GM18909 (cell line): ENCODE data around the gene NLK.
"Not testable (repeated sequence)": the region's sequence is repeated elsewhere in the genome, so short reads cannot be mapped to it uniquely, and the experiment has no call there.

Source experiments
- ATAC-seq: cut with Tn5 transposase; IDR thresholded peaks from one replicate; pipeline ENCODE4 v1.9.1; 2021; ENCODE audit warnings: mild to moderate bottlenecking; ENCODE audit not compliant: unreplicated experiment, poor library complexity

The NLK gene

GRCh38 chr17:28042657-28042720 is at the start of gene NLK:
NLK (plus strand) TSS chr17:28042677; CDS start chr17:28042874, 197 bp downstream.
- ATAC-seq, result no peak

DNA sequence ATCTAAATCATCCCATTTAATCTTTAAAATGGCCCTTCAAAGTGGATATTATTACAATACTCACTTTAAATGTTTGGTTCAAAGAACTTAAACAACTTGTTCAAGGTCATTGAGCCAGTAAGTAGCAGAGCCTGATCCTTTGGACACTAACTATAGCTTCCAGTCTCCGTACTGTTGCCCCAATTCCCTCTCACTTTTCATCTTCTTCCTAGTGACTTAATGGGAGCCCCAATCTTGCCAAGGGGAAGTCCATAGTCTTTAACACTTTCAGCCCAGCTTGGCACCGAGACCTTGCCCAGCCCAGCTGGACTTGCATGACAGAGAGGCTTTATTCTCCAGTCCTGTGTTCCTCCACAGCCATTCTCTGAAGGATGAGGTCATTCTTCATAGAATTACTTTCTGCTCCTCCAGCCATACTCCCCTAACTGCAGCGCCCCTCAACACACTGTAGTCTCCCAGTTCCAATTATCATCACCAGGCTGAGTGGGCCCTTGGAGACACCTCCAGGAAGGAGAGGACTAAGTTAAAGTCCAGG is 49.2 kb upstream of the NLK start:
- no peak for ATAC-seq

DNA sequence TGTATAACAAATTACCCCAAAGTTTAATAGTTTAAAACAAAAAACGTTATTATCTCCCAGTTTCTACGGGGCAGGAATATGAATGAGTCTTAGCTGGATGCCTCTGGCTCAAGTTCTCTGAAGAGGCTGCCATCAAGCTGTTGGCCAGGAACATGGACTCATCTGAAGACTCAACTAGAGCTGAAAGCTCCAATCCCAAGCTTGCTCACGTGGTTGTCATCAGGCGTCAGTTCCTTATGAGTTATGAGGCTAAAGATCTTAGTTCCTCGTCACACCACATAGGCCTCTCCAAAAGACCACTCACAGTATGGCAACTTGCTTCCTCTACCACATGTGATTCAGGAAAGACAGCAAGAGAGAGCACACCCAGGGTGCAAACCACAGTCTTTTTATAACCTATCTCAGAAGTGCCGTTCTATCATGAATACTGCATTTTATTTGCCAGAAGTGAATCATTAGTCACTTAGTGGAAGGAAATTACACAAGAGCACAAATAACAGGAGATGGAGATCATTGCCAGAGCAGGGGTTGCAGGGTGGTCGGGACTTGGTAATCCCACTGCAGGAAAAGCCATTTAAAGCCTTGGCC is 48.7 kb upstream of the NLK start:
- ATAC-seq, result no peak

DNA sequence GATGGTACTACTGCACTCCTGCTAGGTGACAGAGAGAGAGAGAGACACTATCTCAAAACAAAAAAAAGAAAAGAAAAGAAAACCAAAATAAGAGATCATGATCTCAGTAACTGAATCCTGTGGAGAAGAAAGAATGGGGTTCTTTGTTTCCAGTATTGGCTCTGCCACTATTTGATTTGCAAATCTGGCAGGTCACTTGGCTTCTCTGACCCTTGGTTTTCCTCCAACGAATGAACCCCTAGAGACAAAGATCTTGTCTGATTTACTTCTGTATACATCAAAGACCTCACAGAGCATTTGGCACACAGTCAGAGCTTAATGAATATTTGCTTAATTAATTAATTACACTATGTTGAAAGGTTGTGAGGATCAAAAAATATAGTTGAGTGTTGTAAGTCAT is 47.9 kb upstream of the NLK start:
- no peak for ATAC-seq

GRCh38 chr17:27995554-27995953 is 46.9 kb upstream of the NLK start:
- ATAC-seq, result no peak

DNA sequence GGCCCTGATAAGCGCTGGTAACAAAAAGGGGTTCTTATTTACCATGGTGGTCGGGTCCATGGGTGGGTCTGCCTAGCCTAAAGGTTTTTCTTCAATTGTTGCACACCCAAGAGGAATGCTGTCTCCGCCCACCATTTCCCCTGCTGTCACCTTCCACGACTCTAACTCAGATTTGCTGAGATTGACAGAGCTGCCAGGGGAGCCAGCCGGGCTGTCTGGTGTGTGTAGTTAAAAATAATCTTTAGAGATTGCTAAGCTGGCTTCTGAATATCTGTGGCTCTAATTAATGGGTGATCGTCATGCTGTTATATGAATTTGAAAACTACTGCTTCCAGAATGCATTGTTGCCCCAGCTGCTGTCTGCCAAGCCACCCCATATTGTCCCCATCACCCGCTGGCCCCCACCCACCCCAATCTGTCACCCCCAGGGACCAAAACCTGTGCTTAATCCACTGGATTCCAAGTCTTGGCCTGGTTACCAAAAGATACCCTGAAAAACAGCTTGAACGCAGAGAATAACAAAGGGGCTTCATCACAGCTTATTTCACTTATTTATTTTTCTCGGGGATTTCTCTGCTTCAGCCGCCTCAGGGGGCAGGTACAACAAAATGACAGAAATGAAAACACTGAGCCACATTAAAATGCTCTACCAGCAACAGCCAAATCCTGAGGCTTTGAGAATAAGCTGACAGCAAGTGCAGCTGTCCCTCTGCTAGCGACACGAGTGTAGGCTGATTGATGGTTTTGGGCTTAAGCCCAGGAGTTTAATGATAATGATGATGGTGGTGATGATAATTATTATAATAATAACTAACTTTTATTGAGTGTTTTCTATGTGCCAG is 46.1 kb upstream of the NLK start:
- ATAC-seq, result no peak

DNA sequence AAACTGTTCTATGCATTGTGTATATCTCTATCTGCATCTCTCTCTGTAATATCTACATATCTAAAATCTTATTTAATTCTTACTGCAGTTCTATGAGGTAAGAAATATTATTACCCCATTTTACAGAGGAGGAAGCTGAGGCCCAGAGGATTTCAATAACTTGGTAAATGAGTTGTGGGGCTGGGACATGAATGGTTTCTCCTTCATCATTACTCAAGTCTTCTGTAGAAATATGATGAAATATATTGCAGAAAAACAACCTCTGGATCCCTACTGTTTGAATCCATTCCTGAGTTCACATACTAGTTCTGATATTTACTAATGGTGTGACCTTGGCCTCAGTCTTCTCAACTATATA is 45.5 kb upstream of the NLK start:
- no peak for ATAC-seq

DNA sequence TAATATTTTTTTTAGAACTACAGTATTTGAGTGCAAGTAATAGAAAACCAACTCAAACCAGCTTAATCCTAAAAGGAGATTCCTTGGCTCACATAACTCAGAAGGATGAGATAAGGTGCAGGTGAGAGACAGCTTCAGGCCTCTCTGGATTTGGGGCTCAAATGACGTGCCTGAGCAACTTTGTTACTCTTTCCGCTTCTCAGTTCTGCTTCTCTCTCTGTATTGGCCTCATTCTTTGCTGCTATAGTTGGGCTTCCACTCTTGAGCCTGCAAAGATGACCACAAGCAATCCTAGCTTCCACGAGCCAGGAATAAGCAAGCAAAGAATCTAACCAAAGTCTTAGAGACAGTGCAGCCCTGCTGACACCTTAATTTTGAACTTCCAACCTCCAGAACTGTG is 45.0 kb upstream of the NLK start:
- ATAC-seq, result no peak

DNA sequence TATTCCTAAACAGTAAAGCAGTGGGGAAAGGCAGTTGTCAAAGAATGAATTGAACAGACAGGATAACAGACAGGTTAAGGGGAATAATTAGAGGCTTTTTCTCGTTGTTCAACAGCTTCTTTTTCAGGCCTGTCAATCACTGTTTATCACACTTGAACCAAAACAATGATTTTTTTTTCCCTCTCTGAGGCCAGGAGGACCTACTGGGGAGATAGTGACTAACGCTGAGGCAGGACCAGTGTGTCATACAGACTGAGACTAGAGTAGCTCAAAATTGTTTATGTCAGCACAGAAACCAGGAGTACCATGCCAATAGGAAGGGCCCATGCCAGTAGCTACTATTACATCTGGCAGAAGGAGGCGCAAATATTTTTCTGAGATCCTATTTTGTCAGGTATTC is 41.3 kb upstream of the NLK start:
- ATAC-seq, result no peak

DNA sequence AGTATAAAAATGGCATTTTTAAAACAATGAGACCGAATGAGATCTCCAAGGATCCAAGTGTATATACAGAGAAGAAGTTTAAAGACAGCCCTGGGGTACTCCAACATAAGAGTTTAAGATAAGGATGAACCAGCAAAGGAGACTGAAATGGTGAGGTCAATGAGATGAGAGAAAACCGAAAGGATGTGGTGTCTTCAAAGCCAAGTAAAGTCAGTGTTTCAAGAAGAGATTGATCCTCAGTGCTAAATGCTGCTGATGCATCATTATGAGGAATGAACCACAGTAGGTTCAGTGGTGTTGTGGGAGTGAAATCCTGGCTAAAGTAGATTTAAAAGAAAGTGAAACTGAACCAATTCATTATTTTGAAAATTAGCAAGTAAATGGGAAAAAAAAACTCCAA is 38.1 kb upstream of the NLK start:
- no peak for ATAC-seq

DNA sequence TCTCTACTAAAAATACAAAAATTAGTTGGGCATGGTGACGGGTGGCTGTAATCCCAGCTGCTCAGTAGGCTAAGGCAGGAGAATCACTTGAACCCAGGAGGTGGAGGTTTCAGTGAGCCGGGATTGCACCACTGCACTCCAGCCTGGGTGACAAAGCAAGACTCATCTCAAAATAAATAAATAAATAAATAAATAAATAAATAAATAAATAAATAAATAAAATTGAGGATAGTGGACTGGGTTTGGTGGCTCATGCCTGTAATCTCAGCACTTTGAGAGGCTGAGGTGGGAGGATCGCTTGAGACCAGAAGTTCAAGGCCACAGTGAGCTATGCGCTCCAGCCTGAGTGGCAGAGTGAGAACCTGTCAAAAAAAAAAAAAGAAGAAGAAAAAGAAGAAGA is 34.6 kb upstream of the NLK start:
- ATAC-seq, result not testable (repeated sequence)

- no peak for ATAC-seq
Measured at GRCh38 chr17:28008513-28008912, 34.0 kb upstream of the NLK start.

GRCh38 chr17:28010406-28010805 is 32.1 kb upstream of the NLK start:
- ATAC-seq, result no peak

GRCh38 chr17:28018439-28019070 is 23.9 kb upstream of the NLK start:
- ATAC-seq, result no peak

DNA sequence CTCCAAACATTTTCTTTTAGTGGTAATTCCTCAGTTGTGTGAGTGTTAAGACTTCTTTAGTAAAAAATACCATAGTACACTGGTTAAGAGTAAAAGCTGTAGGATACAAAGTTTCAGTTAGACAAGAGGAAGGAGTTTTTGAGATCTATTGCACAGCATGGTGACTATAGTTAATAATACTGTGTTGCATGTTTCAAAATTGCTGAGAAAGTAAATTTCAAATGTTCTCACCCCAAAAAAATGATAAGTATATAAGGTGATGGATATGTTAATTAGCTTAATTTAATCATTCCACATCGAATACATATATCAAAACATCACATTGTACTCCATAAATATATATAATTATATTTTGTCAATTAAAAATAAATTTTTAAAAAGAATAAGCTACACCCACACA is 22.0 kb upstream of the NLK start:
- ATAC-seq, result no peak

DNA sequence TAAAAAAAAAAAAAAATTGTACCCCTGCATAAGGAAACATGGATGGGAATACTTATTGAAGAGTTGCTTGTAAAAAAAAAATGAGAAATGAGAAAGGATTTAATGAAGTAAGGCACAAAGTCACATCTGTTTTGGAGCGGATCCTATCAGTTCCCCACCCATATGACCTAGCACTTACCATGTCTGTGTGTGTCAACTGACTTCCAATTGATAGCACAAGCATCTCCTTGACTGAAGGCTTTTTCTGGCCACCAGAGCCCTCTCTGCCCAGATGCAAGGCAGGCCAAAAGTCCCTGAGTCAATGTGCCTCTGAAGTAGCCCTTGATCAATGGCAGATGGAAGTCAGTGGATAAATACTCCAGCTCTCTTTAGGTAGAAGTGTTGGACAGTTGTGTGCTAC is 13.4 kb upstream of the NLK start:
- no peak for ATAC-seq

DNA sequence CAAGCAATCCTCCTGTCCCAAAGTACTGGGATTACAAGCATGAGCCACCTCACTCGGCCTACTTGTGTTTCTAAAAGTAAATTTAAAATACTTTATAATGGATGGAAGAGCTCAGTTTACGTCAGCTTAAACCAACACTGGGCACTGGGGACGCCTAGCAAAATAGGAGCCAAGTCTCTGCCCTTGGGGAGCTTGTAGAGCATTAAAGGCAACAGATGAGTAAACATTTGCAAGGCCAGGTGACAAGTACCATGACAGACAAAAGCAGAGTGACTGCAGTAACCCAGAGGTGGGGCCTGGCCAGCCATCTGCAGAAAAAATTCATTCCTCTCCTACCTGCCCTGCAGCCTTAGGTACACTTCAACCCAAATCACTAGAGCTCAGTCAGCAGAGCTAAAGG is 12.1 kb upstream of the NLK start:
- ATAC-seq, result no peak

- ATAC-seq, result no peak
Measured at GRCh38 chr17:28031174-28031573, 11.3 kb upstream of the NLK start.

DNA sequence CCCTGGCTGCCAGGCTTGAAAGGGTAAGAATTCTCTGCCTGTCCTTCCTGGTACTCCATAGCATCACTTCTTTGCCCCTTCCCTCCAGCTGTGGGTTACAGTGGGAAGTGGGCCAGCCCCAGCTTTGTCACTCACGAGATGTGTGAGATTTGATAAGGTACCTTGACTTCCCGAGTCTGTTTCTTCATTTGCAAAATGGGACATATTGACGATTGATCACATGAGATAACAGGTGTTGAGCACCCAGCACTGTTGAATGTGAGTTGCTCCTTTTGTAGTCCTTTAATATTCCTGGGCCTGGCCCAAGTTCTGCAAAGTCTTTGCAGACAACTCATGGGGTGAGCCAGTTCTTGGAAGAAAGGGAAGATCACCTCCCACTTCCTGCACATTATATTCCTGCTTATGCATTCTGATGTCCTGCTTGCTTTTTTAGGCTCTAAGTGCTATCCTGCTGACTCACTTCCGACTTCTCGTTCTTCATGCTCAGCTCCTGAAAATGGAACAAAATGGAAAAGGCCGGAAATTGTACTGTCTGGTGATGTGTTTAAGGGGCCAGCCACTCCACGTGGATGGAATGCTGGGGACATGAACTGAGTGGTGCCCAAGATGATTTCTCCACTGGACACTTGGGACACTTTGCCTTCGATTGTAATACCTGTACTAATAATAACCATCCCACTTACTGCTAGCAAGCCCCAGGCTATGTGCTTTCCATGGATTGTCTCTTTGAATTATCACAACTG is 8.3 kb upstream of the NLK start:
- ATAC-seq, result no peak

- not testable (repeated sequence) for ATAC-seq
Measured at GRCh38 chr17:28035452-28035851, 7.0 kb upstream of the NLK start.

DNA sequence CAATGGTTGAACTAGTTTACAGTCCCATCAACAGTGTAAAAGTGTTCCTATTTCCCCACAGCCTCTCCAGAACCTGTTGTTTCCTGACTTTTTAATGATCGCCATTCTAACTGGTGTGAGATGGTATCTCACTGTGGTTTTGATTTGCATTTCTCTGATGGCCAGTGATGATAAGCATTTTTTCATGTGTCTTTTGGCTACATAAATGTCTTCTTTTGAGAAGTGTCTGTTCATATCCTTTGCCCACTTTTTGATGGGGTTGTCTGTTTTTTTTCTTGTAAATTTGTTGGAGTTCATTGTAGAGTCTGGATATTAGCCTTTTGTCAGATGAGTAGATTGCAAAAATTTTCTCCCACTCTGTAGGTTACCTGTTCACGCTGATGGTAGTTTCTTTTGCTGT is 6.6 kb upstream of the NLK start:
- not testable (repeated sequence) for ATAC-seq
